Osteoblast (primary cell): ENCODE data around the gene EDEM1. TPM values are rescaled to one million over a fixed set of nuclear protein-coding genes. Genes with fewer than 3 reads are reported as not detected.

Experiments
- DNase-seq: peaks from one replicate; pipeline ENCODE4 v3.0.0; 2011; ENCODE audit warnings: low spot score, mixed read lengths; ENCODE audit not compliant: insufficient read length; ENCODE audit errors: missing footprints
- H2AFZ ChIP-seq: 2 replicates; pipeline ENCODE4 v1.6.0; 2011; ENCODE audit warnings: mild to moderate bottlenecking, low read length
- H3K27ac ChIP-seq: 2 replicates; pipeline ENCODE4 v1.5.1; 2011; ENCODE audit warnings: mild to moderate bottlenecking, low read depth, low read length, moderate library complexity
- H3K27me3 ChIP-seq: 2 replicates; pipeline ENCODE4 v1.6.0; 2012; ENCODE audit warnings: mild to moderate bottlenecking, control low read depth, inconsistent platforms, low read length, moderate library complexity; ENCODE audit not compliant: insufficient read depth
- H3K36me3 ChIP-seq: 2 replicates; pipeline ENCODE4 v1.5.1; 2011; ENCODE audit warnings: mild to moderate bottlenecking, low read length, control low read depth, moderate library complexity; ENCODE audit not compliant: insufficient read depth
- H3K4me1 ChIP-seq: 2 replicates; pipeline ENCODE4 v1.5.1; 2011; ENCODE audit warnings: mild to moderate bottlenecking, low read length, control low read depth, moderate library complexity; ENCODE audit not compliant: insufficient read depth
- H3K4me2 ChIP-seq: 2 replicates; pipeline ENCODE4 v1.6.0; 2011; ENCODE audit warnings: mild to moderate bottlenecking, low read length; ENCODE audit not compliant: insufficient read depth
- H3K4me3 ChIP-seq: fragments of 200-600 bp; sonication (generic); 3 replicates; pipeline ENCODE4 v1.5.1; 2012; ENCODE audit warnings: mild to moderate bottlenecking, low read length, inconsistent platforms; ENCODE audit not compliant: insufficient read depth
- H3K79me2 ChIP-seq: 2 replicates; pipeline ENCODE4 v1.6.0; 2012; ENCODE audit warnings: mild to moderate bottlenecking, low read length, control low read depth, inconsistent platforms; ENCODE audit not compliant: insufficient read depth
- H3K9me3 ChIP-seq: 2 replicates; pipeline ENCODE4 v1.5.1; 2011; ENCODE audit warnings: low read depth, low read length, control low read depth
- H4K20me1 ChIP-seq: 2 replicates; pipeline ENCODE4 v1.6.0; 2012; ENCODE audit warnings: mild to moderate bottlenecking, low read length, control low read depth; ENCODE audit not compliant: insufficient read depth
- CTCF ChIP-seq: IDR thresholded peaks from 2 replicates; pipeline ENCODE4 v1.5.1; 2011; ENCODE audit warnings: mild to moderate bottlenecking, low read depth, low read length, moderate library complexity; ENCODE audit errors: extremely low read depth
- total RNA-seq: library from RNA; depleted of rRNA; stranded (reverse); fragments of >200 nt; gene quantifications from 2 replicates; pipeline ENCODE4 v1.2.3, GENCODE V29; 2012

Gene EDEM1
- total RNA-seq, 1 donor, result 38.7 TPM

DNA sequence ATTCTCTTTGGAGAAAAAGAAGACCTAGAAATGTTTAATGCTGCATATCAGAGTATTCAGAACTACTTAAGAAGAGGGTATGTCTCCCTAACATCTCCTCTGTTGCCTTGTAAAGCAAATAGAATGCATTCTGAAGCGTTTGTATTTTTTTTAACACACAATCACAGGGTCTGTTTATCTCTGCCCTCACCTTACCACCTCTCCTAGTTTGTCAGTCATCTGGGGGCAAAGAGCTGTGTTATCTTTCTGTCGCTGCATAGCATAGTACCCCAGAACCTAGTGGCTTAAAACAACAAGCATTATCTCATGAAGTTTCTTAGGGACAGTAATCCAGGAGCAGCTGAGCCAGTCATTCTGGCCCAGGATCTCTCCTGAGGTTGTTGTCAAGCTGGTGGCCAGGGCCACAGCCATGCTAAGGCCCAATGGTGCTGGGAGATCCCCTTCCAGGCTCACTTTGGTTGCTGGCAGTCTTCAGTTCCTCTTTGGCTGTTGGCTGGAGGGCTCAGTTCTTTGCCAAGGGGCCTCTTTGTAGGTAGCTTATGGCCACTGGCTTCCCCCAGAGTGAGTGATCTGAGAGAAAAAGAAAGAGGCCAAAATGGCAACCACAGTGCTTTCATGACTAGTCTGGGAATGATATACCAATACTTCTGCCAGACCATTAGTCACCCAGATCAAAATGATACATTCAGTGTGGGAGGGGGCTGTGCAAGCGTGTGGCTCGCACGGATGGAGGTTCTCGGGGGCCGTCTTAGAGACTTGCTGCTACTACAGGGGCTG lies 17.8 kb downstream of the EDEM1 start:
- Histone ChIP-seq H3K4me2 (peak overlapping the region; percentile 2), H3K4me3 (no peak overlapping the region), H3K27ac (peak overlapping the region; percentile 75), H2AFZ (no peak overlapping the region), H4K20me1 (no peaks in the 10 kb centered on the region), H3K27me3 (no peaks in the 10 kb centered on the region), H3K79me2 (peaks cover 5% of the 10 kb centered on the region), H3K4me1 (peaks cover 18% of the 10 kb centered on the region), H3K36me3 (peaks cover 82% of the 10 kb centered on the region), H3K9me3 (no peaks in the 10 kb centered on the region)
- no peak for DNase-seq
- no peak for TF ChIP-seq CTCF

GRCh38 chr3:5210926-5211325 lies 23.4 kb downstream of the EDEM1 start:
- no peaks in the 10 kb centered on the region for H3K9me3 ChIP-seq
- no peak for TF ChIP-seq CTCF
- H3K4me3 ChIP-seq, result no peak overlapping the region
- H3K27ac ChIP-seq, result no peak overlapping the region
- H3K4me1 ChIP-seq, result no peaks in the 10 kb centered on the region
- H2AFZ ChIP-seq, result no peak overlapping the region
- H4K20me1 ChIP-seq, result peaks cover 4% of the 10 kb centered on the region
- no peaks in the 10 kb centered on the region for H3K79me2 ChIP-seq
- no peaks in the 10 kb centered on the region for H3K27me3 ChIP-seq
- H3K4me2 ChIP-seq, result no peak overlapping the region
- H3K36me3 ChIP-seq, result peaks cover 95% of the 10 kb centered on the region
- DNase-seq, result no peak

- no peak for DNase-seq
- peaks cover 4% of the 10 kb centered on the region for H4K20me1 ChIP-seq
- TF ChIP-seq CTCF, result no peak
- peaks cover 2% of the 10 kb centered on the region for H3K4me1 ChIP-seq
- H2AFZ ChIP-seq, result no peak overlapping the region
- no peak overlapping the region for H3K27ac ChIP-seq
- no peaks in the 10 kb centered on the region for H3K9me3 ChIP-seq
- no peaks in the 10 kb centered on the region for H3K27me3 ChIP-seq
- no peak overlapping the region for H3K4me3 ChIP-seq
- no peak overlapping the region for H3K4me2 ChIP-seq
- H3K79me2 ChIP-seq, result no peaks in the 10 kb centered on the region
- H3K36me3 ChIP-seq, result peaks cover 93% of the 10 kb centered on the region
Measured at GRCh38 chr3:5212628-5213573, 25.4 kb downstream of the EDEM1 start.

GRCh38 chr3:5213574-5213966 lies 26.1 kb downstream of the EDEM1 start:
- Histone ChIP-seq H3K27ac (no peak overlapping the region), H3K9me3 (no peaks in the 10 kb centered on the region), H4K20me1 (peaks cover 4% of the 10 kb centered on the region), H3K4me3 (no peak overlapping the region), H3K4me1 (peaks cover 4% of the 10 kb centered on the region), H3K79me2 (no peaks in the 10 kb centered on the region), H3K36me3 (peaks cover 89% of the 10 kb centered on the region), H2AFZ (no peak overlapping the region), H3K4me2 (no peak overlapping the region), H3K27me3 (no peaks in the 10 kb centered on the region)
- no peak for DNase-seq
- no peak for TF ChIP-seq CTCF
